ENCODE results near the gene MMP20.
A peak's percentile ranks its signal among the peaks of the same experiment; 100 is the strongest.

MMP20 gene

DNA sequence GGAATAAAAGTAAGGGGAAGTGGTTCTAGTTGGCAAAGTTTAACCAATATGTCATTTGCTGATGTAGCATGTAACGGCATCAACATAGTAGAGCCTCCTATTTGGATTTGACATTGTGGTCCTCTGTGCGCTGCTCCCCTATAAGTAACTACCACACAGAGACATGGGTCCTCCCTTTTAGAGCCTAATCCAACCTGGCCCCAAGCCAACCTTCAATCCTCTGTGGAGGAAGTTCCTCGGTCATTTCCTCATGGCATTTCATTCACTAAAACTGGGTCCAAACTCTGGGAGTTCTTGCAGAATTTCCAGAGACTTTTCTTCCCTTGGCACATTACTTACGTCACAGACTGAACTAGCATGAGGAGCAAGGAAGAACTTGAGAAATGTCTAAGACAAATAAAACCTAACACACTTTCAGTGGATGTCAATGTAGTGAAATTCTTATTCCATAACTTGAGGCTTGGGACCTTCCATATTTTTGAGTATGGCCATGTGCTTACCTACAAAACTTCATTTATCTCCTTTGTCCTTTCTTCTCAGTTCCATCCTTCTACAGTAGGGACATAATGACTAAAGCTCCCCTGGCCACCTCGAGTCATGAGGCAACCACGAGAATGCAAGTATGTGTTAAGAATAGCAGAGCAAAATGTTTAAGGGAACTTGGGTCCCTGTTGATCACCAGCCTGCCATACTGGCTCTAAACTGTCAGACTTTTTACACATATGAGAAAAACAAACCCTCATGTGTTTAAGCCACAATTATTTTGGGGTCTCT lies 34.7 kb downstream of the MMP20 start:
- peak; percentile 24 for DNase-seq

DNA sequence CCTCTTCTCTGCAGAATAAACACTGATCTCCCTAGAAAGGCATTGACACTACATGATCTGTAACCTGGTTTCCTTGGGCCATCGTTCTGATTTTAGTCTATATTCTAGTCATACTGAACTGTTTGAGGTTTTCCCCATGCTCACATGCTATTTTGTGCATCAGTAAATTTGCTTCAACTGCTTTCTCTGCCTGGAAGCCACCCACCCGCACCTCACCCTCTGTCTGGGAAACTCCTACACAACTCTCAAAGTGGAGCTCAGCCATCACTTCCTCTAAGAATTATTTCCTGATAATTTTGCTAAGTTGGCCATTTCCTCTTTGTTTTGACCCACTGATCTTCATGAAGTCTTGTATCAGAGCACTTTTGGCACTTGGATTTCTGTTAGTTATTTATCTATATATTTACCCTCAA lies 36.1 kb downstream of the MMP20 start:
- peak; percentile 19 for DNase-seq

DNA sequence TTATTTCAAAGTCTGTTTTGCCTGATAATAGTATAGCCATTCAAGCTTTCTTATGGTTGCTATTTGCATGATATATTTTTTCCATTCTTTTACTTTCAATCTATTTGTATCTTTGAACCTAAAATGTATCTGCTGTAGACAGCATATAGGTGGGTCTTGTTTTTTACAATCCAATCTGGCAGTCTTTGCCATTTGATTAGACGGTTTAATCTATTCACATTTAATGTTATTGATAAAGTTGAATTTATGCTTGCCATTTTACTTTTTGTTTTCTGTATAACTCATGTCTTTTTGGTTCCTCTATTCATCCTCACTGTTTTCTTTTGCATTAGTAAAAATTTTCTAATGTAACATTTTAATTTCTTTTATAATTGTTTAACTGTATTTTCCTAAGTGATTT lies 37.4 kb downstream of the MMP20 start:
- DNase-seq = no peak

DNA sequence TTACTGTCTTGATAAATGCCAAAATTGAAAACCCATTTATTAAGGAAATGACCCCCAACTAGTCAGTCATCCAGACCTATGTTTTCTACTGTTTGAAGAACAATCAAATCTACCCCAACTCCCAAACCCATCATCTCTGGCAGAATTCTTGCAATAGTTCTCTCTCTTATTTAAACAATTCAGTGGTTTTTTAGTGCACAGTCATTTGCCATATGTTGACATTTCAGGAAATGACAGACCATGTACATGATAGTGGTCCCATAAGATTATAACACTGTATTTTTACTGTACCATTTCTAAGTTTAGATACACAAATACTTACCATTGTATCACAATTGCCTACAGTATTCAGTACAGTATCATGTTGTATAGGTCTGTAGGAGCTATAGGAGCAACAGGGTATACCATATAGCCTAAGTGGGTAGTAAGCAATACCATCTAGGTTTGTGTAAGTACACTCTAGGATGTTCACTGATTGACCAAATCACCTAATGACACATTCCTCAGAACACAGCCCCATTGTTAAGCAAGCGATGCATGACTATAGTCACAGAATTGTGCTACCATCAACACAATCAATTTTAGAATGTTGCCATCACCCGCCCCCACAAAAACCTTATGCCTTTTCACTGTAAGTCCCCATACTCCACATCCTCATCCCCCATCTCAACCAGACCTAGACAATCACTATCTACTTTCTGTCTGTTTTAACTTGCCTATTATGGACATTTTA lies 41.8 kb downstream of the MMP20 start:
- DNase-seq = no peak

DNA sequence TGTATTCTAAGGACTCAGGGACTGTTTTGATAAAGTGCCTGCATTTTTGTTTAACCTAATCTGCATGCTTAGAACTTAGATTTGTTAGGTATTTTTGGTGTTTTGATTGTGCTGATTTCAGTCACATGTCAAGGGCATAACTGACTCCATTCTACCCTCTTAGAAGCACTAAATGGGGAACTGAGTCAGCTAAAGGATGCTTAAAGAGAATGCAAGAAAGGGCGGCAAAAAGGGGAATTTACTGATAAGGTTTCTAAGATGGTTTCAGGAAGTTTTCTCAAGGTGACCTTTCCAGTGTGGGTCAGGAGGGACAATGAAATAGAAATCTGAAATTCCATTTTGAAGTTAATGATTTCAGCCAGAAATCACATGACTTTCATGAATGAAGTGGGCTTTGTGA lies 43.0 kb downstream of the MMP20 start:
- no peak for DNase-seq

DNA sequence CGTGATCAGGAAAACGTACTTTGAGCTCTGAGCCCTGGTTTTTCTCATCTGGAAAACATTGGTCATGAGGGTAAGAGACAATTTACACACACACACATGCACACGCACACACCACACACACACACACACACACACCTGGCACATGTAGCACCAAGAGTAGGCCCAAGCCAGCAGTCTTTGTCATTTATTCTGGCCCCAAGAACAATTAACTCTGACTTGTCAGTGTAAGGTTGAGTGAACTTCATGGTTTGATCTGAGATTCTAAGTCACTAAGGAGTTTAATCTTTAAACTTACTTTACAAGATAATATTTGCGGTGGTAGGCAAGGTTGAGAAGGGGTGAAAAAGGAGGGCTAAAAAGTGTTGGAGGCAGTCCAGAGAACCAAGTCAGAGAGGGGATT lies 44.1 kb downstream of the MMP20 start:
- no peak for DNase-seq

DNA sequence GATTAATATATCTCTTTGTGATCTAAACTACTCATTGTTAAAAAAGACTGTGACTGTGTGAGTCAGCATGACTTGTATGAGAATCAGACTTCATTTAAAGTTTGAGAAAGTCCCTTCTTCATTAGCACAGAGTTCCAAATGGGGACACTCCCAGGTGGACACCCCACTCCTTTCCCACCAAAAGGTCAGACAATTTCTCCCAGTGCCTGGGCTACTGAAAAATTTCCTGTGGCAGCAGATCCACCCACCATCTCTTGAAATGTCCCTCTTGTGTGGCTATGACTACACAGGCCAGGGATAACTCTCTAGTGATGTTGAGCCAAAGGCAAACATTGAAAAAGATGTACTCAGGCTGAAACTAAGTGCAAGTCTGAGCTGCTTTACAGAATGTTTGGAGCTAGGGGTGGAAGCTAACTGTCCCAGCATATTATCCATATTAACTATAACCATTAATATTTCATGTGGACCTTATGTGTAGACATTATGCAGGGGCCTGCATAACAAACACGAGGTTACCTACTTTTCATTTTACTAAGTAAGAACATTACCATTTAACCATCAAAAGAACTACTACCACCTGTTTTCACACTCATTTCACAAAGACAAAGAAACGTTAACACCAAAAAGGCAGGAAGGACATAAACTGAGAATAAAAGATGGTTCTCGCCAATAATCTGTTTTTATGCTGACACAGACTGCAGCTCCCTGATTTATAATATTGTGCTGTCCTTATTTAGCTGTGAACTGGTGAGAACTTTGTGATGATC lies 44.8 kb downstream of the MMP20 start:
- DNase-seq = no peak

DNA sequence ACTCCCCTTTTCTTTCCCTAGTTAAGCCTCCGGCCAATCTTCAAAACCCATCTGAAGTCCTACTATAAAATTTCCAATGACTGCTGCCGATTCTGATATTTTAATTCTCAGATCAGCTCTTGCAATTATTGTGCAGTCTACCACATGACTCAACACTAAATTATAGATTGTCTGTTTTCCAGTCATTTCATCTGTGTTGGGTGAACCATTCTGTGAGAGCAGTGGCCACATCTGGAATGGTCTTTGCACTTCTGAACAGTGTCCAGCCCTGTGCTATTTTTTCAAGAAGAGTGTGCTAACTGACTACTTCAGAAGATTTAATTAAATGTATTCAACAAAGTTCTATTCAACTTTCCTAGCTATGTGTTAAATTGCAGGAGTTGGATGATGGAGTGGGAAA lies 47.4 kb downstream of the MMP20 start:
- no peak for DNase-seq

DNA sequence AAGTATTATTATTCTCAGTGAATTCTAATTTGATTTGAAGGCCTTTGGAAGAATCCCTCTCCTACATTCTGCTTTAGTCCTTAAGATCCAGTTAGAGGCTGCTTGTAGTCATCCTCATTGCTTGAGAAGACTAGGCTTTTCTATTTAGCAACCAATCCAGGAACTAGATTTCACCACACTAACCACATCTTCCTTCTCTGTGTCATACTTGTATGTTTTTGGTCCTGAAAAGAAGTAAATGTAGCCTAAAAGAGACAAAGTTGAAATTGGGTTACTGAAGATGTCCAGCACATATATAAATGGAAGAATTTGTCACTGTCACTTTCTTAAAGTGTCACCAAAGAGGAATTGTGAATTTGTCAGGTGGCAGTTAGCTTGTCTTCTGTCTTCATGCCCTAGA lies 48.0 kb downstream of the MMP20 start:
- peak; percentile 58 for DNase-seq

DNA sequence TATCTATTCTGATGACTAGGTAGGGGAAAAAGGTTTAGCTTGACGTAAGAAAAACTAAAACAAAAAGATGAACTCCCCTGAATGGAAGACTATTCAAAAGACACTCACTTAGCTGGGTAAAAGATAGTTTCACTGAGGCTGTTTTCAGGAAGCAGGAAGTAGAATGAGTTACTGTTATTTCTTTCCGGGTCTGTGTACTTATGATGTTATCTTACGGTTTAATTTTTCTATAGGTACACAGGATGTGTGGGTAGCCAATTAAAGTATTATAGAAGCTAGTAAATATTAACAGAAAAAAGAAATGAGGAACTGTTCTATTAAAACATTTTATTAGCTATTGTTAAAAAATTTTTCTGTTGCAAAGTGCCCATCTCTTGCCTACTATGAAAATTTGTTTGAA lies 48.8 kb downstream of the MMP20 start:
- peak; percentile 53 for DNase-seq

DNA sequence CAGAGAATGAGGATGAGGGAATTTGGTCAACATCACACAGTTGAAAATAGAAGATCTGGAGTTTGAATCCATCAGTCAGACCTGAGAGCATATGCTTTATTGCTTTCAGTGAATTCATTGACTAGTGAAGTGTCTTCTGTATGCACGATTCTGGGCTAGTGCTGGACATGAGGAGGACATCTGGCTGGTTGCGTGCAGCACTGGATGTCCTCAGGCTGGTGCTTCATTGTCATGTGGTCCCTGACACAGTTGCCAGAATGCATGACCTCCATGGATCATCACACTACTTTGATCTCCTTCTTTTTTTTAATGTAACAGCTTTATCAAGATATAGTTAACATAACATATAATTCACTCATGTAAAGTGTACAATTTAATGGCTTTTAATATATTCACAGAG lies 50.1 kb downstream of the MMP20 start:
- DNase-seq = no peak

DNA sequence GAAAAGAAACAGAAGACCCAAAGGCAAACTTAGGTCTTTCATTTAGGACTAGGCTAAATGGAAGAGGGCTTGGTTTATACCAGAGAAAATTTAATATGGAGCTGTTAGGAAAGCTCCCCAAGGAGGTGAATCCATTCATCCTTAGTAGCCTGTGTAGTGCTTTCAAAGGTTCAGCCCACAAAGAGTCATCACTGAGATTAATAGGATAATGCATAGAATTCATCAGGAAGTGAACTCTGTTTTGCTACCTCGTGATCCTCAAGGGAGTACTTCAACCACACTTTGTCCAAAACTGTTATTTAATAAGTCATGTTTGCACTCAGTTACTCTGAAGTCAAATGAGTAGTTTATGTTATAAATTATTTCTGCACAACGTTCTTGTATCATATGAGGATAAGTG lies 51.3 kb downstream of the MMP20 start:
- no peak for DNase-seq

DNA sequence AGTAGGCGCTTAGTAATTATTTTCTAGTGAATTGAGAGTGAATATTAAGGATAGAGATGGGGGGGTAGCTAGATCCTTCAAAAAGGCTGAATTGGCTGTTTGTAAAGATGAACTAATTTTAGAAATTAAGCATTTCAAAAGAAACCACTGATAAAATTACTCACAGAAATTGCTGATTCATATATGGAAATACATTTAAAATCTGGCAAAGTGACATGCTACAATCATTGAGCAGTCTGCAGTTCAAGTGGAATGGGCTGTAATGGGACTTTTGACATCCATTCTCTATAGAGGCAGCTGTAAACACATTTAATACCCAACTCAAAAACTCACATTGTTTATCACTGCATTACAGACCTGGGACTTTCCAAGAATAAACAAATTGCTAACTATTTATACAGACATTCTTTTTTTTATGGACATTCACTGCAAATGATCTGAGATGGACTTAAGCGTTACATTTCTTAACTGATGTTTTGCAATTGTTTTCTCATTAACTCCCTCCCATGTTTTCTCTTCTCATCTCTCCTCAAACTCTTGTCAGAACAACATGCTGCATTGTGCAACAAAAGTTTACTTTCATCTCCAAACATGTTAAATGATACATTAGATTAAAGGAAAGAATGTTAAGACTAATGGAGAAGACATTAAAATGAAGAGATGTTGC lies 52.4 kb downstream of the MMP20 start:
- no peak for DNase-seq

DNA sequence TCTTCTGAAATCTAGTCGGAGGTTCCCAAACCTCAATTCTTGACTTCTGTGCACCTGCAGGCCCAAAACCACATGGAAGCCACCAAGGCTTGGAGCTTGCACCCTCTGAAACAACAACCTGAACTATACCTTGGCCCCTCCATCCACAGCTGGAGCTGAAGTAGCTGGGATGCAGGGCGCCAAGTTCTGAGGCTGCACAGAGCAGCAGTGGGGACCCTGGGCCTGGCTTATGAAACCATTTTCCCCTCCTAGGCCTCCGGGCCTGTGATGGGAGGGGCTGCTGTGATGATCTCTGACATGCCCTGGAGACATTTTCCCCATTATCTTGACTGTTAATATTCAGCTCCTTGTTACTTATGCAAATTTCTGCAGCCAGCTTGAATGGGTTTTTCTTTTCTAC lies 56.3 kb downstream of the MMP20 start:
- DNase-seq = no peak

DNA sequence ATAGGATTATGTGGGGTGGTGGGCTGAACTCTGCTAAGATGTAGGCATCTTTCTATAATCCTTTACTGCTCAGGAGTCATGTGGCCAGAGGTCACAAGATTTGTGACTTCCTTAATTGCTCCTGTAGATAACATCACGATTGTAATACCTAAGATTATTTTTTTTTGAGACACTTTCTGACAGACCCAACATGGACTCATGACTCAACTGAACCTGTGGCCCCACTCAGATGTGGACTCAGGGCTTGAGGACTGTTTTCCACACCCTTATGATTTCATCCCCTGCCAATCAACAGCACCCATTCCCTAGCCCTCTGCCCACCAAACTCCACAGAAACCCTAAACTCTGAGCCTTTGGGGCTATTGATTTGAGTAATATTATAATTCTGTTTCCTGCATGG lies 59.0 kb downstream of the MMP20 start:
- no peak for DNase-seq

DNA sequence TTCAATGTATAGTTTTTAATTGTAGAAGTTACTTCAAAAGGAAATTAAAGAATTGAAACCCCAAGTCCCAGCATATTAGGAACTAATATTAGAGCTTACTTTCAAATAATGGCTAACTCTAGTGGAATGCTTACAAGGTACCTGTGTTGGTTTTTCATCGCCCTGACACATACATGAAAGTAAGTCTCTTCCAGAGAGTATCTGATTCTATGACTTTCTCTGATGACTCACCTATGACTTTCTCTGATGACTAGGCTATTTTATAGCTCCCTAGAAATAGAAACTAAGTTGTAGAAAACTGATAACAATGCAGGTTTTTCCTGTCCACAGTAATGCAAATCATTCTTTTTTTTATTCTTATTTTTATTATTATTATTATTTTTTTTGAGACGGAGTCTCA lies 61.0 kb downstream of the MMP20 start:
- no peak for DNase-seq

DNA sequence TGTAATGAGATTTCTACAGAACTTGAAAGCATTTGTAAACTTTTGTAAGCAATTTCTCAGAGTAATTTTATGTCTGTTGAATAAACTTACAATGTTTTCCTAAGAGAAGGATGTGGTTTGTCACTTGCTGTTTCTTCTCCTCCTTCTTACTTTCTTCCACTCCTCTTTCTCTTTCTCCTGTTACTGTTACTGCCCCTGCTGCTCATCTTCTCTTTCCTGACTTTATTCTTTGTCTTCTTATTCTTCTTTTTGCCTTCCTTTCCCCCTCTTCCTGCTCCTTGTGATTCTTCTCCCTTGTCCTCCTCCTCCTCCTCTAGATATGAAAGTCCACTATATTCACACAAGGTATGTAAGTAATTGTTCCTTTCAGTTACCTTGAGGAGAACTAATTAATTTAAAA lies 63.5 kb downstream of the MMP20 start:
- DNase-seq = no peak

DNA sequence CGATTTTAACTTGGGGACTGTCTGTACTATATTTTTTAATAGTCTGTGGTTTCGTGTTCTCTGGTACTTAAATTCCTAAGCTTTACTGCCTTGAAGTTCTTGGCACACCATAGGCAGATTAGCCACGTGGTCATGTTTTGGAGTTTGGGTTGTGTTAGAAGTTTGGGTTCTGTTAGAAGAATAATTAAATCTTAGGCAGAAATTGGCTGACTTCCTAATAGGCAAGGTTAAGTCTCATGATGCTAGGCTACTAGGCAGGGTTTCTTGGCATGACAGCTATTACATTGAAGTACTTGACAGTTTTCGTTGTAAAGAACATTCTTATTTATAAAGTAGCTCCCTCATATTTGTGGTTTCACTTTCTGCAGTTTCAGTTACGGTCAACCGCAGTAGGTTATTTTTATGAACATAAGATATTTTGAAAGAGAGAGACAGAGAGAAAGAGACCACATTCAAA lies 64.5 kb downstream of the MMP20 start:
- peak; percentile 90 for DNase-seq

DNA sequence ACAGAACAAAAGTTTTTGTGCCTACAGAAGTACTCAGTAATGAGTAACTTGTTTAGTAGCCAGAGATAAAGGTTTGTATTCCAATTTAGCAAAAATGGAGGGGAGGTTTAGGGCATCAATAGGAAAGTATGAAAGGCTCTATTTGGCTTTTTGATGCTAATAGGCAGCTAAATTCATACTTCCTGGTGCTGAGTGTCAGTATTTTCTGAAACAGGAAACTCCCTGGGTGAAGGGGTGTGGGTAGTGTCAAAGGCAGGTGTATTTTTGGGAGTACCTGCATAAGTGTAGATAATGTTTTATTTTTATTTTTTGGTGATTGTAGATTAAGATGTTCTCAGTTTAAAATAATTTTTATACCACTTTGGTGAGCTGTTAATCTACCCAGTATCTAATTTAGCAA lies 65.3 kb downstream of the MMP20 start:
- DNase-seq = no peak

DNA sequence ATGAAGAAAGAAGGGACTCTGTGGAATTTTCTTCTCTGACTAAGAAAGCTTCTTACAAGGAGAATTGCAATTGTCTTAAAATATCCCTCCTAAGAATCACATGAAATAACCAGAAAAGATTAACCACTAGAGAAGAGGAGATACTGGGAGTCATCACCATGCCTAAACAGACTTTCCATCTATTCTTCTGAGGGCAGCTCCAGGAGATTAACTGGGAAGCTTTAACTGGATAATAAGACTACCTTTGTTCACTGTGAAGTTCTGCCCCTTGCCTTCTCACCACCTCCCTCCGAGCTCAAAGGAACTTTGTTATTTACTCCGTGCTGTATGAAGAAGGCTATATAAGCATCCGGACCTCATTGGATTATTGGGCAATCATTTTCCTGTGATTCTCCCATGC lies 70.0 kb downstream of the MMP20 start:
- no peak for DNase-seq

DNA sequence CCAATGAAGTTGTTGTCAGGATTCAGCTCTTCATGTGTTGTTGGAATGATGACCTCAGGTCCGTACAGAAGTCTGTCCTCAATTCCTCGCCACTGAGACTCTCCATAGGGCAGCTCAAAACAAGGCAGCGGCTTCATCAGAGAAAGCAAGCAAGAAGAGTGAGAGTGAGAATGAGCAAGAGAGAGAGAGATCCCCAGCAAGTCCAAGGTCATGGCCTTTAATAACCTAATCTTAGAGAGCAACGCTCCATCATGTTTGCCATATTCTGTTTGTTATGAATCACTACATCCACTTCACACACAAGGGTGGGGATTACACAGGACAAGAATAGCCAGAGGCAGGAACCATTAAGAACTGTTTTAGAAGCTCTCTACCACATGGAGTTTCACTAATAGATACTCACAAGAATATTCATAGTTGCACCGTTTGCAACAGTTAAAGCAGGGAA lies 71.3 kb downstream of the MMP20 start:
- no peak for DNase-seq

DNA sequence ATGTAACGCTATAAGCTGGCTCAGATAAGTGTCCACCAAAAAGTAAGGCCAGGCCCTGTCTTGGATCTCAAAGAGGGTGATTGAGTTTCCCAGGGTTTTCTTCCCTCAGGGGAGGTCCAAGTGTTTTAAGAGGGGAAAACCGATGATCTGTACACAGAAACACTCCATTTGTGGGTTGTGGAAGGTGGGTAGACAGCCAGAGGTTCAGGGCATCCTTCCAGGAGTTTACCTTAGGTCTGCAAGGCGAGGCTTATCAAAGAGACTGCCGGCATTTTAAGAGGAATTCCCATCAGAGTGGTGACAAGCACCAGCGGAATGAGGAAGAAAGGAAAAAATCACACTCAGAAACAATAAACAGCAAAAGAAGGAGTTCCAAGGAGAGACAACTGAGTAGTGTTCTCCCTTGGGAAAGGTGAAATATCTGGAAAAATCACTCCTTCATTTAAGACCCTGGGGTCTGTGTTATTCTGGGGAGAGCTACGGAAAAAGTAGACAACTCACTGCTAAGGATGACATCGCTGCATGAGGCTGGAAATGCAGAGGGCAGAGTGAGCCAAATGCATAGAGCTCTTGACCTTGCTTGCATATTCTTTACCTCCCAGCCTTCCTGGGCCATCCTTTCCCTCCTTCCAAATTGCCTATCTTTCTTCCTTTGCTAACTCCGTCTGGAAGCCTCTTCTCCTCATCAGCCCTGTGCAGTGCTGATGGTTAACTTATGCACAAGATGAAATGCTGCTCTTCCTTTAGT lies 72.5 kb downstream of the MMP20 start:
- DNase-seq = no peak
